COLO668 (cell line): ENCODE measurements around the gene C12orf42.
A peak's percentile ranks its signal among the peaks of the same experiment; 100 is the strongest.
"Not testable (repeated sequence)": the region's sequence is repeated elsewhere in the genome, so short reads cannot be mapped to it uniquely, and the experiment has no call there.

Source experiments
- DNase-seq: peaks from one replicate; lab custom pipeline; 2025; ENCODE audit not compliant: unreplicated experiment; lab: John Stamatoyannopoulos, UW

Gene C12orf42

GRCh38 chr12:103425674-103426073 is 70.1 kb downstream of the C12orf42 start:
- not testable (repeated sequence) for DNase-seq

- not testable (repeated sequence) for DNase-seq
Measured at GRCh38 chr12:103424849-103425586, 70.8 kb downstream of the C12orf42 start.

DNA sequence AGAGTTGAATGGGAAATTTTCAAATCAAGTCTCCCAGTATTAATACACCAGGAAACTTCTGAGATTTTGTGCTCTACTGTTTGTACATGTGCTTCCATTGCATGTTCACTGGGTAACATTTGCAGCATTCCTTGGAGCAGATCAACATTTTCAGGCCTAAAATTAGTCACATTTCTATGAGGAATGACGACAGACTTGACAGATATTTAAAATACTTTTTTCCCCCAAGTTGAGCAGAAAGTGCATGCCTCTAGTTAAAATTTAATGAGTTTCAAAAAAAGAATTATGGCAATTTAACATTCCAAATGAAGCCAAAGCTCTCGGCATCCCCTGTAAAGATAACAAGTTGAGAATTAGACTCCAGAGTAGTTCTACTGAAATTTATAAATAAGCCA is 72.3 kb downstream of the C12orf42 start:
- DNase-seq: no peak

GRCh38 chr12:103422746-103423515 is 72.8 kb downstream of the C12orf42 start:
- peak; percentile 88 for DNase-seq

- DNase-seq: no peak
Measured at GRCh38 chr12:103422328-103422727, 73.4 kb downstream of the C12orf42 start.

DNA sequence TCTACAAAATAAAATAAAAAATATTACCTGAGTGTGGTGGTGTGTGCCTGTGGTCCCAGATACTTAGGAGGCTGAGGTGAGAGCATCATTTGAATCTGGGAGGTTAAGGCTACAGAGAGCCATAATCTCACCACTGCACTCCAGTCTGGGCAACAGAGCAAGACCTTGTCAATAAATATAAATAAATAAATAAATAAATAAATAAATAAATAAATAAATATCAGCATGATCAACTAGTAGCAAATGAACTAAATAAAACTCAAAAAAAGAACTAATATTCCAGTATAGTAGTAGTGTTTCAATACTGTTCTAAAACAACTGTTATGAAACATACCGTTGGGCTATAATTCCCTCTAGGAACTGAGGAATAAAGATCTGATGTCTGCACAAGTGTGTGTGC is 74.4 kb downstream of the C12orf42 start:
- no peak for DNase-seq

DNA sequence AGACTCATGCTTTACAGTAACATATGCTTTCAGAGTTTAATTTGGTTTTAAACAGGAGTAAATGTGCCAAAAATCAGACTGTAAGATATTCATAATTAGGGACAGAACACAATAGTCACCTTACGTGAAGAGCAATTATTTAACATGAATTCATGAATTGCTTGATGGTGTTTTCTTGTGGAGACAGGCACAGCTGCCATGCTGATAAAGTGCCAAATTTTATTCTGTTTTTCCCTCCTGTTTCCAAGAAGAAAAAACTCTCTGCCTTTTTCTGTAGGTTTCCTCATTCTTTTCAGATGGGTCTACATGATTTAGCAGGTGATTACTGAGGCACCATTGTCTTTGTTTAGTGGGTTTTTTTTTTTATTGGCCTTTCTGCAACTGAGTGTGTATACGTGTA is 80.1 kb downstream of the C12orf42 start:
- DNase-seq: no peak

- DNase-seq: peak; percentile 35
Measured at GRCh38 chr12:103401421-103401820, 94.3 kb downstream of the C12orf42 start.

GRCh38 chr12:103399986-103400385 is 95.8 kb downstream of the C12orf42 start:
- DNase-seq: no peak

- DNase-seq: no peak
Measured at GRCh38 chr12:103397536-103397935, 98.2 kb downstream of the C12orf42 start.

- DNase-seq: peak; percentile 39
Measured at GRCh38 chr12:103392722-103393121, 103.0 kb downstream of the C12orf42 start.

- DNase-seq: no peak
Measured at GRCh38 chr12:103391103-103391502, 104.7 kb downstream of the C12orf42 start.

- DNase-seq: peak; percentile 87
Measured at GRCh38 chr12:103387385-103387784, 108.4 kb downstream of the C12orf42 start.

DNA sequence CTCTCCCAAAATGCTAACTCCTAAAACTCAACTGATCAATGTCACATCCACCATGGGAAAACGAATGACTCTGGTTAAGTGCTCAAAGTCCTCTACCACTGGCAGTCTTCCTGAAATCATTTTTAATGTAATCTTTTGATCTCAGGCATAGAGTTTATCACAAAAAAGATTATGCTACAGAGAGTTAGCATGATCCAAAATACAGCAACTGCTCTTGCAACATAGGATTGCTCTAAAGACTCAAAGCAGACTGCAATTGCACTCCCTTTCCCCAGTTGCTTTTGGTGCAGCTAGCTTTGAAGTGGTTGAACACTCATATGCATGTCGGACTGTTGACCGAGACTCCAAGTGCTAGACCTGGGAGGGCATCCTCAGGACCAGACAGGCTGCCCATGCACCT is 109.3 kb downstream of the C12orf42 start:
- no peak for DNase-seq

GRCh38 chr12:103382736-103383346 is 112.9 kb downstream of the C12orf42 start:
- DNase-seq: no peak

DNA sequence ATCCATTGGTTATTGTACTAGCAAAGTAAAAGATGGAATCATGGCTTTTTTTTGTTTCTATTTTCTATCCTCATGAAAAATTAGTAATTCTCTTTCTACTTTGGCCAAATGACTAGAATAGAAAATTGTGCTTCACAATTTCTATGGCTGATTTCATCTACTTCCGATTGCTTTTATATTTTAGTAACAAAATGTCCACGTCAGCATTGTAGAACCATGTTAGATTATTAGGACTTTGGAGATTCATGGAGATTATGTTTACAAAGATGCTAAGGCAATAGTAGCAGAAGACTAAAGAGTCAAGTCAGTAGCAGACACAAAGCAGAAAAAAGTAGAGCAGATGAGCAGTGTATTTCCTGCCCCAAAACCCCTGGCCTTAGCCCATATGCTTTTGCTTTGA is 113.6 kb downstream of the C12orf42 start:
- DNase-seq: no peak

GRCh38 chr12:103379670-103380069 is 116.1 kb downstream of the C12orf42 start:
- no peak for DNase-seq

GRCh38 chr12:103373088-103373523 is 122.7 kb downstream of the C12orf42 start:
- peak; percentile 88 for DNase-seq

GRCh38 chr12:103369929-103370328 is 125.8 kb downstream of the C12orf42 start:
- DNase-seq: no peak

- DNase-seq: no peak
Measured at GRCh38 chr12:103368167-103368566, 127.6 kb downstream of the C12orf42 start.

- no peak for DNase-seq
Measured at GRCh38 chr12:103354403-103354802, 141.4 kb downstream of the C12orf42 start.

GRCh38 chr12:103353913-103354312 is 141.9 kb downstream of the C12orf42 start:
- no peak for DNase-seq
